AG04449 (cell line): Measurements from ENCODE around the gene SRBD1.

Experiments used
- CTCF ChIA-PET: fragments of 350-600 bp; formaldehyde crosslinking; extraction: SDS; loops from one replicate; lab custom pipeline; 2021; ENCODE audit warnings: antibody characterized with exemption; lab: Yijun Ruan, JAX
- POLR2A ChIA-PET: fragments of 400-600, 350-600 bp; formaldehyde crosslinking; extraction: SDS; loops from one replicate; lab custom pipeline; 2020; ENCODE audit warnings: antibody characterized with exemption, inconsistent platforms; lab: Yijun Ruan, JAX
- DNase-seq: peaks from one replicate; pipeline ENCODE4 v3.0.0-alpha.2; 2010; ENCODE audit warnings: low read depth, low spot score
- H3K4me3 ChIP-seq: 2 replicates; pipeline ENCODE4 v1.5.1; 2011; ENCODE audit warnings: low read depth, mild to moderate bottlenecking, control low read depth, low read length
- TF ChIP-seq, protein P1 (sequence below): IDR thresholded peaks from one replicate; pipeline ENCODE4 v1.5.1; 2011; ENCODE audit warnings: mild to moderate bottlenecking, moderate library complexity, low read length, control low read depth, inconsistent platforms; ENCODE audit not compliant: insufficient read depth; ENCODE audit errors: missing control alignments

SRBD1 gene

DNA sequence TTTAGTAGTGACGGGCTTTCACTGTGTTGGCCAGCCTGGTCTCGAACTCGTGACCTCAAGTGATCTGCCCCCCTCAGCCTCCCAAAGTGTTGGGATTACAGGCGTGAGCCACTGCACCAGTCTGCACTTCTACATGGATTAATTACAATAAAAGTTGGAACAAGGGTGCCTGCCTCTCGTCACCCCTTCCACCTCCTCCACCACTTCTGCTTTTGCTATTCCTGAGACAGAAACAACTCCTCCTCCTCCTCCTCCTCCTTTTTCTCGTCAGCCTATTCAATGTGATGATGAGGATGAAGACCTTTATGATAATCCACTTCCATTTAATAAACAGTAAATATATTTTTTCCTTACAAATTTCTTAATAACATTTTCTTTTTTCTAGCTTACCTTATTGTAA lies 35.2 kb downstream of the SRBD1 start:
- no peak for DNase-seq
- CTCF ChIA-PET: interaction anchor here (2.3 to 4.0 kb wide), 3 partner anchors 9 to 595 kb away, joined by 12 to 25 read pairs (median 21); no protein-coding TSS in a partner anchor
- POLR2A ChIA-PET: no interaction called here

DNA sequence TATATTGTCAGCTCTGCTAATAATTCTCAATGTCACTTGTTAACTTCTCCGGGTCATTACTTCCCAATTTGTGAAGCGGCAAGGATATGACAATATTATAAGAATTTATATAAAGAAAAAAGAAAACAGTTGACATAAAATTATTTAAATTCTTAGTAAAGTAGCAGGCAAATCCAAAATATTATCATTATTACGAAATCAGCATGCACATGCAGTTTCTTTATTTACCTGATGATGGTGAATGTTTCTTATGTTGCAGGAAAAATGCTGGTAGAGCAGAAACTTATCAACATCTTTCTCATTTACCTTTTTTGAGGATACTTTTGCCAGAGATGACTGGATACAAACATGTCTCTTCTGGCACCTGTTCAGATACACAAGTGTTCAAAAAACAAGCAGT lies 38.1 kb downstream of the SRBD1 start:
- no peak overlapping the region for H3K4me3 ChIP-seq
- ChIA-PET CTCF (interaction anchor here (2.5 to 4.0 kb wide), 2 partner anchors 12 to 592 kb away, joined by 8 to 21 read pairs; no protein-coding TSS in a partner anchor), POLR2A (no interaction called here)
- no peak for DNase-seq
- TF ChIP-seq, protein P1, sequence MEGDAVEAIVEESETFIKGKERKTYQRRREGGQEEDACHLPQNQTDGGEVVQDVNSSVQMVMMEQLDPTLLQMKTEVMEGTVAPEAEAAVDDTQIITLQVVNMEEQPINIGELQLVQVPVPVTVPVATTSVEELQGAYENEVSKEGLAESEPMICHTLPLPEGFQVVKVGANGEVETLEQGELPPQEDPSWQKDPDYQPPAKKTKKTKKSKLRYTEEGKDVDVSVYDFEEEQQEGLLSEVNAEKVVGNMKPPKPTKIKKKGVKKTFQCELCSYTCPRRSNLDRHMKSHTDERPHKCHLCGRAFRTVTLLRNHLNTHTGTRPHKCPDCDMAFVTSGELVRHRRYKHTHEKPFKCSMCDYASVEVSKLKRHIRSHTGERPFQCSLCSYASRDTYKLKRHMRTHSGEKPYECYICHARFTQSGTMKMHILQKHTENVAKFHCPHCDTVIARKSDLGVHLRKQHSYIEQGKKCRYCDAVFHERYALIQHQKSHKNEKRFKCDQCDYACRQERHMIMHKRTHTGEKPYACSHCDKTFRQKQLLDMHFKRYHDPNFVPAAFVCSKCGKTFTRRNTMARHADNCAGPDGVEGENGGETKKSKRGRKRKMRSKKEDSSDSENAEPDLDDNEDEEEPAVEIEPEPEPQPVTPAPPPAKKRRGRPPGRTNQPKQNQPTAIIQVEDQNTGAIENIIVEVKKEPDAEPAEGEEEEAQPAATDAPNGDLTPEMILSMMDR: no peak

More for the DNA sequence above, 35.2 kb downstream of the SRBD1 start:
- TF ChIP-seq, protein P1: no peak
- no peak overlapping the region for H3K4me3 ChIP-seq

DNA sequence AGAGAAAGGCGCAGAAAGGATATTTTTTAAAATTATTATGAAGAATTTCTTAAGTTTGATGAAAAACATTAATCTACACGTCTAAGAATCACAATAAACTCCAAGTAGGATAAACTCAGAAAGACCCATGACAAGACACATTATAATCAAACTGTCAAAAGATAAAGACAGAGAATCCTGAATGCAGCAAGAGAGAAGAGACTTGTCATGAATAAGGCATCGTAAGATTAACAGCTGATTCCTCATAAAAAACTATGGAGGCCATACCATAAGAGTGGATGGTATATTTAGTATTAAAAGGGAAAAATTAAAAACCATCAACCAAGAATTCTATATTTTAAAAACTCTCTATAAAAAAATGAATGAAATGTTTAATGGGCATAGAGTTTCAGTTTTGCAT lies 39.1 kb downstream of the SRBD1 start:
- no peak overlapping the region for H3K4me3 ChIP-seq
- TF ChIP-seq, protein P1: no peak
- POLR2A ChIA-PET: no interaction called here

DNA sequence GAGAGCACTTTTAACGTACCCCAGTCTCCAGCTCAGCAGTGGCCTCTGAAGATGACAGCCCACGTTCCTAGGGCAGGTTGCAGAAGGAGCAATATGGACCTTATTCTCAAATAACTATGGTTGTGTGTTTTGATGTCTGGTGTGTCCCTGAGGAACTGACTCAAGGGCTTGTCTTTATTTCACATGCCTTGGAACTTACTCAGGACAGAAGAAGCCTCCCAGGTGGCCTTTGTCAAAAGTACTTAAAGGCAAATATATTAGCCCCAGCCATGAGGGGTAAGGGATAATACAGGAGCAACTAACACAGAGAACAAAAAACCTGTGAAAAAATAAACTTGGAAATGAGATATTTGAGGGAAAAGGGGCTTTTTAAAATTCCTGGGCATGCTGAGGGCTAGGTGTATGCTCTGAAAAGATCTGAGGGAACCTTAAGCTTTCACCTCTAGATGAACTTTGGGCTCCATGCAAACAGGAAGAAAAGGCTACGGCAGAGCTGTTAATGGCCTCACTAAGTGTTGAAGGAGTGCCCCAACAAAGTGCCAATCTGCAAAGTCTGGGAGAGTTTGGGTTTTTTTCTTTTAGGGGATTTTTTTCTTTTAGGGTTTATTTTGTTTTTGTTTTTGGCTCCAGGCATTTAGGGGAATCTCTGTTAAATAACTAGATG lies 40.3 kb downstream of the SRBD1 start:
- DNase-seq: no peak
- H3K4me3 ChIP-seq: no peak overlapping the region
- TF ChIP-seq, protein P1: no peak
- CTCF ChIA-PET: interaction anchor here (0.9 to 1.4 kb wide), 2 partner anchors 10 to 14 kb away, joined by 3 to 4 read pairs; no protein-coding TSS in a partner anchor
- POLR2A ChIA-PET: no interaction called here

More for the DNA sequence above, 39.1 kb downstream of the SRBD1 start:
- no peak for DNase-seq
- CTCF ChIA-PET: interaction anchor here (4.0 kb wide), 1 partner anchor 13 kb away, joined by 21 read pairs; no protein-coding TSS in a partner anchor

DNA sequence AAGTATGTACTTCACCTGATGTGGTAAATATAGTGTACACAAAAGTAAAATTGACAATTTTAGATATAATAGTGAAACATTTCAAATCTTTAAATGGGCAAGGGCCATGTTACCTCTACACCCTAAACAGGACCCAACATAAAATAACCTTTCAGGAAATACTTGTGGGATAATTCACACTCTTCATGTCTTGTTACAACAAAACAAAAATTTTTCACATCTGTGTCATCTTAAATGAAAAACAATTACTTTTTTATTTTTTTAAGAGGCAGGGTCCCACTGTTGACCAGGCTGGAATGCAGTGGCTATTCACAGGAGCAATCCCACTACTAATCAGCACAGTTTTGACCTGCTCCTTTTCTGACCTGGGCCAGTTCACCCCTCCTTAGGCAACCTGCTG lies 42.1 kb downstream of the SRBD1 start:
- TF ChIP-seq, protein P1: no peak
- CTCF ChIA-PET: interaction anchor here (1.2 kb wide), 1 partner anchor 8 kb away, joined by 4 read pairs; no protein-coding TSS in a partner anchor
- H3K4me3 ChIP-seq: no peak overlapping the region
- POLR2A ChIA-PET: no interaction called here
- DNase-seq: no peak
